Measurements from ENCODE around the gene PCBP2.
"Not testable (repeated sequence)": the region's sequence is repeated elsewhere in the genome, so short reads cannot be mapped to it uniquely, and the experiment has no call there.

Gene PCBP2

DNA sequence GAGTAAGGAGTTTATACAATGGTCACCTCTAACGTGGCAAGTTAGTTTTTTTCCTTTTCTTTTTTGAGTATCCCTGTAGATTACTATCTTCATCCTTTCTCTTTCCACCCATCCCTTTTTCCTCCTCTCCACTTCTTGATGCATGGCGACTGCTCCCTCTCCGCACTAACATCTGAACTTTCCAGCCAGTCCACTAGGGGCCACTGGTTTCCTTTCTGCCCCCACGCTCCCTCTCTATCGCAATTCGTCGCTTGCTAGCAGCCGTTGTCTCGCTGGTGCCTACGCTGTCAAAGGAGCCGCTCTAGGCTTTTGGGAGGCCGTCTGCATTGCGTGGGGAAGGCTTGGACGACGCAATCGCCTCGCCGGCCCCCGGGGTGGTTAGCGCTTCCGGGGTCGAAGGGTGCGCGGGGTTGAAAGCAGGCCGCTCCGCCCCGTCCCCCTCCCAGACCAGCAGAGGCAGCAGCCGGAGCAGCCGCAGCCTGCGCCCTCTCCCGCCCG, at the start of gene PCBP2:
Gene PCBP2 (plus strand): TSS at position 442 of the 498 bp plus-strand sequence. CDS start 2,699 bp downstream, outside the sequence.
- peak within 1 kb of the TSS; percentile 90 for H3K4me3 ChIP-seq (replicated peaks; ENCODE audit: low read depth, low read length)
- peaks cover 17% of the 10 kb centered on the region for H3K36me3 ChIP-seq (ENCODE audit: control insufficient read depth, insufficient read depth, low read length)
- no peaks in the 10 kb centered on the region for H3K27me3 ChIP-seq (replicated peaks; ENCODE audit: control insufficient read depth, insufficient read depth, low read length)
- peak; percentile 99 for DNase-seq (ENCODE audit: extremely low read depth, insufficient read length)
- TF ChIP-seq, protein P1, sequence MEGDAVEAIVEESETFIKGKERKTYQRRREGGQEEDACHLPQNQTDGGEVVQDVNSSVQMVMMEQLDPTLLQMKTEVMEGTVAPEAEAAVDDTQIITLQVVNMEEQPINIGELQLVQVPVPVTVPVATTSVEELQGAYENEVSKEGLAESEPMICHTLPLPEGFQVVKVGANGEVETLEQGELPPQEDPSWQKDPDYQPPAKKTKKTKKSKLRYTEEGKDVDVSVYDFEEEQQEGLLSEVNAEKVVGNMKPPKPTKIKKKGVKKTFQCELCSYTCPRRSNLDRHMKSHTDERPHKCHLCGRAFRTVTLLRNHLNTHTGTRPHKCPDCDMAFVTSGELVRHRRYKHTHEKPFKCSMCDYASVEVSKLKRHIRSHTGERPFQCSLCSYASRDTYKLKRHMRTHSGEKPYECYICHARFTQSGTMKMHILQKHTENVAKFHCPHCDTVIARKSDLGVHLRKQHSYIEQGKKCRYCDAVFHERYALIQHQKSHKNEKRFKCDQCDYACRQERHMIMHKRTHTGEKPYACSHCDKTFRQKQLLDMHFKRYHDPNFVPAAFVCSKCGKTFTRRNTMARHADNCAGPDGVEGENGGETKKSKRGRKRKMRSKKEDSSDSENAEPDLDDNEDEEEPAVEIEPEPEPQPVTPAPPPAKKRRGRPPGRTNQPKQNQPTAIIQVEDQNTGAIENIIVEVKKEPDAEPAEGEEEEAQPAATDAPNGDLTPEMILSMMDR (IDR thresholded peaks at IDR 0.05; ENCODE audit: insufficient read depth, low read length, poor library complexity, severe bottlenecking), result peak; percentile 95

GRCh38 chr12:53402351-53402750, 49.6 kb upstream of the PCBP2 start:
- H3K27me3 ChIP-seq (replicated peaks; ENCODE audit: control insufficient read depth, insufficient read depth, low read length); DNase-seq (ENCODE audit: extremely low read depth, insufficient read length); H3K4me3 ChIP-seq (replicated peaks; ENCODE audit: low read depth, low read length); H3K36me3 ChIP-seq (ENCODE audit: control insufficient read depth, insufficient read depth, low read length): not testable (repeated sequence)

- peaks cover 3% of the 10 kb centered on the region; the same call in 1 of the 2 replicates for H3K36me3 ChIP-seq (ENCODE audit: control insufficient read depth, insufficient read depth, low read length)
- H3K4me3 ChIP-seq (replicated peaks; ENCODE audit: low read depth, low read length), result no peak overlapping the region
- TF ChIP-seq, protein P1 (IDR thresholded peaks at IDR 0.05; ENCODE audit: insufficient read depth, low read length, poor library complexity, severe bottlenecking), result no peak
- DNase-seq (ENCODE audit: extremely low read depth, insufficient read length), result no peak
- no peaks in the 10 kb centered on the region for H3K27me3 ChIP-seq (replicated peaks; ENCODE audit: control insufficient read depth, insufficient read depth, low read length)
These were observed 49.0 kb upstream of the PCBP2 start for GRCh38 chr12:53402871-53403270.

GRCh38 chr12:53410951-53411350, 41.0 kb upstream of the PCBP2 start:
- TF ChIP-seq, protein P1 (IDR thresholded peaks at IDR 0.05; ENCODE audit: insufficient read depth, low read length, poor library complexity, severe bottlenecking), result no peak
- Histone ChIP-seq H3K27me3 (replicated peaks; ENCODE audit: control insufficient read depth, insufficient read depth, low read length) (no peaks in the 10 kb centered on the region), H3K36me3 (ENCODE audit: control insufficient read depth, insufficient read depth, low read length) (peaks cover 8% of the 10 kb centered on the region), H3K4me3 (replicated peaks; ENCODE audit: low read depth, low read length) (no peak overlapping the region)
- DNase-seq (ENCODE audit: extremely low read depth, insufficient read length), result no peak

DNA sequence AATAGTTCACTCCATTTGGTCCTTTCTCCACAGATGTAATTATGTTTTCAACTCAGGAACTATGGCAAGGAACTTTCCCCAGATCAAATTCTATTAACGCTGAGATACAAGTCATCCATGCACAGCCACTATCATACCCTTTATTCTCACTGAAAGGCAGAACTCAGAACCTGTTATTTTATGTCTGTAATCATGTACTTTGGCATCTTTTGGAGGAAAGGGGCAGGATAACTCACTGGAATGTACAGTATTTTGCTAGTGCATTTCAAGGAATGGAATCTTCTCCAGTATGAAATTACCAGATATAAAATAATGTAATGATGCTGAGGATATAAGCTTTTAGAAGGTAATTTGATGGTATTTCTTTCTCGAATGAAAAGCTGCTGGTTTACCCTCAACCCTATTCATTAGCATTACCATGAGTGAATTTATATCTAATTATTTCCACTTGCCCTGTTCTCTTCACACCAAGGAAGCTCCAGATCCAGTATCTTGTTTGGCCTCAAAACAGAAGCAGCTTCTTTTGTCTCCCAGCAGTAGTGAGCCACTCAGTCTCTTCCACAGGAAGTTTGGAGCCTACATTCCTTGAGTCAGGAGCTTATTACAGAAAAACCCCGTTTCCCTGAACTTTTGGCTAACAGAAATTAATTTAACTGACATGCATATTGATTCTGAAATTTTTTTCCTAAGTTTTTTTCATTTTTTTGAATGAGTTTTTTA, 38.3 kb upstream of the PCBP2 start:
- DNase-seq (ENCODE audit: extremely low read depth, insufficient read length), result no peak
- TF ChIP-seq, protein P1 (IDR thresholded peaks at IDR 0.05; ENCODE audit: insufficient read depth, low read length, poor library complexity, severe bottlenecking), result no peak
- Histone ChIP-seq H3K27me3 (replicated peaks; ENCODE audit: control insufficient read depth, insufficient read depth, low read length) (no peaks in the 10 kb centered on the region), H3K36me3 (ENCODE audit: control insufficient read depth, insufficient read depth, low read length) (peaks cover 5% of the 10 kb centered on the region), H3K4me3 (replicated peaks; ENCODE audit: low read depth, low read length) (no peak overlapping the region)

DNA sequence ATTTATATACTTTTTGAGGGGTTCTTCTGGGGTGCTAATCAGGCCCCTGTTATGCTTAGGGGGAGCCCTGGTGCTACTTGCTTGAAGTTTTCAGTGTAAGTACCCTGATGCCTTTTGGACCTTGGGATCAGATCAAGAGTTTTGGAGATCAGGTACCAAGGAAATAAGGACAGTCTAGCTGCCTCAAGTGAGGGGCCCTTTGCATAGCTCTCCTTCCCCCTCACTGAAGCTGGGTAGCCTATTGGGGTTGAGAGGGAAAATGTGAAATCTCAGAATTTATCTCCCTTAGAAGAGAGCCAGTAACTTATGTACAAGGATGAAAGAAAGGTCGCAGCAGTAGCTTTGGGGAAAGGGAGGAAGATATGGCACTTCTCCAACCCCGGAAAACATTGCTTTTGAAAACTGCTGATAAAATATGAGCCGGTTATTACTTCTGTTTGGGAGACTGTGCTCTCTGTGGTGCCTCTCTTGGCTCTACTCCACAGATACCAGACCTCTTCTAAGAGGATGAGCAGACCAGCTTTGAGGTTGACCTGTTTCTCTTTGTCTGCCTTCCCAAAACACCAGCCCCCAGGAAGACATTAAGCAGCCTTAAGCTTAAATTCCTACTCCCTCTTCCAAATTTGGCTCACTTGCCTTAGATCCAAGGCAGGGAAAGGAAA, 37.0 kb upstream of the PCBP2 start:
- Histone ChIP-seq H3K4me3 (replicated peaks; ENCODE audit: low read depth, low read length) (no peak overlapping the region), H3K36me3 (ENCODE audit: control insufficient read depth, insufficient read depth, low read length) (peaks cover 4% of the 10 kb centered on the region), H3K27me3 (replicated peaks; ENCODE audit: control insufficient read depth, insufficient read depth, low read length) (no peaks in the 10 kb centered on the region)
- DNase-seq (ENCODE audit: extremely low read depth, insufficient read length), result no peak
- TF ChIP-seq, protein P1 (IDR thresholded peaks at IDR 0.05; ENCODE audit: insufficient read depth, low read length, poor library complexity, severe bottlenecking), result no peak

GRCh38 chr12:53415752-53416389, 36.0 kb upstream of the PCBP2 start:
- DNase-seq (ENCODE audit: extremely low read depth, insufficient read length); H3K36me3 ChIP-seq (ENCODE audit: control insufficient read depth, insufficient read depth, low read length); H3K4me3 ChIP-seq (replicated peaks; ENCODE audit: low read depth, low read length); H3K27me3 ChIP-seq (replicated peaks; ENCODE audit: control insufficient read depth, insufficient read depth, low read length): not testable (repeated sequence)

GRCh38 chr12:53417291-53417816, 34.5 kb upstream of the PCBP2 start:
- not testable (repeated sequence) for H3K4me3 ChIP-seq (replicated peaks; ENCODE audit: low read depth, low read length); H3K36me3 ChIP-seq (ENCODE audit: control insufficient read depth, insufficient read depth, low read length); H3K27me3 ChIP-seq (replicated peaks; ENCODE audit: control insufficient read depth, insufficient read depth, low read length)
- peak; percentile 59 for DNase-seq (ENCODE audit: extremely low read depth, insufficient read length)
